Neuronal stem cell (in vitro differentiated cells): Measurements from ENCODE around the gene BCL2L1.

Experiments used
- DNase-seq: peaks from one replicate; pipeline ENCODE4 v3.0.0-alpha.2; 2013; ENCODE audit warnings: low spot score
- H2AFZ ChIP-seq: one replicate; pipeline ENCODE4 v1.6.1; 2013; ENCODE audit warnings: mild to moderate bottlenecking, low read length, inconsistent platforms
- H2AK5ac ChIP-seq: 2 replicates; pipeline ENCODE4 v1.6.1; 2013; ENCODE audit warnings: low read depth, mild to moderate bottlenecking, inconsistent platforms, low read length, moderate library complexity, mixed read lengths
- H2BK120ac ChIP-seq: 2 replicates; pipeline ENCODE4 v1.6.1; 2013; ENCODE audit warnings: low read depth, mild to moderate bottlenecking, inconsistent platforms, low read length, moderate library complexity, mixed read lengths
- H2BK12ac ChIP-seq: one replicate; pipeline ENCODE4 v1.6.1; 2013; ENCODE audit warnings: low read length, inconsistent platforms
- H2BK15ac ChIP-seq: 2 replicates; pipeline ENCODE4 v1.6.1; 2013; ENCODE audit warnings: mild to moderate bottlenecking, low read length, inconsistent platforms, mixed read lengths
- H2BK5ac ChIP-seq: one replicate; pipeline ENCODE4 v1.6.1; 2013; ENCODE audit warnings: inconsistent platforms, mild to moderate bottlenecking, low read length, moderate library complexity
- H3K14ac ChIP-seq: one replicate; pipeline ENCODE4 v1.6.1; 2013; ENCODE audit warnings: low read length, inconsistent platforms
- H3K18ac ChIP-seq: 2 replicates; pipeline ENCODE4 v1.6.1; 2013; ENCODE audit warnings: low read length, inconsistent platforms
- H3K23ac ChIP-seq: 2 replicates; pipeline ENCODE4 v1.6.1; 2013; ENCODE audit warnings: low read depth, mild to moderate bottlenecking, mixed read lengths, low read length, inconsistent platforms; ENCODE audit not compliant: poor library complexity
- H3K27ac ChIP-seq: replicated peaks from 3 replicates; pipeline ENCODE4 v1.5.1; 2013; ENCODE audit warnings: low read length, inconsistent platforms
- H3K27me3 ChIP-seq, 3 experiments: 2 replicates each; pipeline ENCODE4 v1.6.1; 2013; ENCODE audit warnings: low read length in 3 of 3, mild to moderate bottlenecking in 2 of 3, inconsistent platforms in 1 of 3, low read depth in 1 of 3, mixed read lengths in 1 of 3, moderate library complexity in 1 of 3; ENCODE audit not compliant: control insufficient read depth in 3 of 3, insufficient read depth in 3 of 3
- H3K36me3 ChIP-seq, 2 donors: replicated peaks in 1 of 2; 2 replicates each; pipeline ENCODE4 v1.6.1; 2013; ENCODE audit warnings: low read length in 2 of 2; ENCODE audit not compliant: control insufficient read depth in 2 of 2, insufficient read depth in 2 of 2
- H3K4ac ChIP-seq: 2 replicates; pipeline ENCODE4 v1.6.1; 2013; ENCODE audit warnings: inconsistent platforms, mild to moderate bottlenecking, low read length, moderate library complexity
- H3K4me1 ChIP-seq, 2 donors: 1 replicate in 1 of 2; 2 replicates in 1 of 2; pipeline ENCODE4 v1.6.1; 2013; ENCODE audit warnings: low read length in 2 of 2, low read depth in 1 of 2; ENCODE audit not compliant: control insufficient read depth in 2 of 2, insufficient read depth in 1 of 2
- H3K4me2 ChIP-seq: one replicate; pipeline ENCODE4 v1.6.1; 2013; ENCODE audit warnings: mild to moderate bottlenecking, low read length, inconsistent platforms; ENCODE audit not compliant: insufficient read depth, poor library complexity, severe bottlenecking
- H3K4me3 ChIP-seq, 2 donors: 2 replicates each; pipeline ENCODE4 v1.5.1; 2013; ENCODE audit warnings: low read length in 2 of 2, mild to moderate bottlenecking in 2 of 2, inconsistent platforms in 1 of 2, moderate library complexity in 1 of 2
- H3K79me1 ChIP-seq: one replicate; pipeline ENCODE4 v1.6.1; 2013; ENCODE audit warnings: low read depth, mild to moderate bottlenecking, inconsistent platforms, low read length, moderate library complexity
- H3K9ac ChIP-seq: one replicate; pipeline ENCODE4 v1.6.1; 2013; ENCODE audit warnings: mild to moderate bottlenecking, low read depth, low read length, inconsistent platforms; ENCODE audit not compliant: poor library complexity
- H3K9me3 ChIP-seq, 2 donors: replicated peaks in 1 of 2; 2 replicates each; pipeline versions ENCODE3 to v1.6.1; 2013; ENCODE audit warnings: low read length in 2 of 2, mild to moderate bottlenecking in 2 of 2, inconsistent platforms in 1 of 2, low read depth in 1 of 2, mixed read lengths in 1 of 2, moderate library complexity in 1 of 2; ENCODE audit not compliant: control insufficient read depth in 2 of 2, insufficient read depth in 1 of 2
- H4K8ac ChIP-seq: one replicate; pipeline ENCODE4 v1.6.1; 2013; ENCODE audit warnings: low read depth, mild to moderate bottlenecking, inconsistent platforms, low read length, moderate library complexity
- H4K91ac ChIP-seq: one replicate; pipeline ENCODE4 v1.6.1; 2013; ENCODE audit warnings: low read length, low read depth, mild to moderate bottlenecking, inconsistent platforms; ENCODE audit not compliant: poor library complexity
- WGBS, 2 donors: extraction: QIAGEN DNeasy Blood & Tissue Kit; methylation state at CpG; one replicate each; pipeline ENCODE4 v1.1.7; 2013; ENCODE audit warnings: missing lambda C conversion rate in 2 of 2, mixed read lengths in 1 of 2; ENCODE audit not compliant: insufficient read length in 2 of 2, insufficient replicate concordance in 1 of 2; ENCODE audit errors: extremely low coverage in 2 of 2; 5-methylcytosine and 5-hydroxymethylcytosine counted together

The BCL2L1 gene

DNA sequence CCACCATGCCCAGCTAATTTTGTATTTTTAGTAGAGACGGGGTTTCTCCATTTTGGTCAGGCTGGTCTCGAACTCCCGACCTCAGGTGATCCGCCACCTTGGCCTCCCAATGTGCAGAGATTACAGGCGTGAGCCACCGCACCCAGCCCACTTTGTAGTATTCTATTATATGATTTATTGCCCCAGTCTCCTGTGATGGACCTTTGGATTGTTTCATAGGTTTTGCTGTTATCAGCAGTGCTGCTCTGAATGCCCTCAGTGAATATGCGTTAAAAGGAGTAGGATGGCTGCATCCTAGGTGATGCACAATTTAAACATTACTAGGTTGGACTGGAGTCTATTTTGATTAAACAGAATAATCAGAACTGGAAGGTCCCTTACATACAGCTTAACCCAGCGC is 107.3 kb downstream of the BCL2L1 start:
- no peaks in the 10 kb centered on the region for H3K36me3 ChIP-seq
- no peak overlapping the region for H3K18ac ChIP-seq
- H3K27me3 ChIP-seq = no peaks in the 10 kb centered on the region
- H4K8ac ChIP-seq = no peak overlapping the region
- H3K14ac ChIP-seq = no peak overlapping the region
- H3K79me1 ChIP-seq = no peaks in the 10 kb centered on the region
- no peak overlapping the region for H3K4ac ChIP-seq
- no peak overlapping the region for H3K4me2 ChIP-seq
- no peak overlapping the region for H2AFZ ChIP-seq
- no peak overlapping the region for H2AK5ac ChIP-seq
- no CpG with 5 or more reads among the region's 8 CpGs for WGBS, 2 donors
- no peaks in the 10 kb centered on the region for H3K4me1 ChIP-seq
- no peak overlapping the region for H2BK12ac ChIP-seq
- H3K9ac ChIP-seq = no peak overlapping the region
- H3K23ac ChIP-seq = no peak overlapping the region
- no peak overlapping the region for H3K27ac ChIP-seq
- no peak for DNase-seq
- H4K91ac ChIP-seq = no peak overlapping the region
- no peak overlapping the region for H3K4me3 ChIP-seq
- no peak overlapping the region for H2BK120ac ChIP-seq
- no peak overlapping the region for H2BK15ac ChIP-seq
- H2BK5ac ChIP-seq = no peak overlapping the region
- no peaks in the 10 kb centered on the region for H3K9me3 ChIP-seq
